Measurements from ENCODE around the gene KIAA0232.
"Not testable (repeated sequence)": the region's sequence is repeated elsewhere in the genome, so short reads cannot be mapped to it uniquely, and the experiment has no call there.

Gene KIAA0232

DNA sequence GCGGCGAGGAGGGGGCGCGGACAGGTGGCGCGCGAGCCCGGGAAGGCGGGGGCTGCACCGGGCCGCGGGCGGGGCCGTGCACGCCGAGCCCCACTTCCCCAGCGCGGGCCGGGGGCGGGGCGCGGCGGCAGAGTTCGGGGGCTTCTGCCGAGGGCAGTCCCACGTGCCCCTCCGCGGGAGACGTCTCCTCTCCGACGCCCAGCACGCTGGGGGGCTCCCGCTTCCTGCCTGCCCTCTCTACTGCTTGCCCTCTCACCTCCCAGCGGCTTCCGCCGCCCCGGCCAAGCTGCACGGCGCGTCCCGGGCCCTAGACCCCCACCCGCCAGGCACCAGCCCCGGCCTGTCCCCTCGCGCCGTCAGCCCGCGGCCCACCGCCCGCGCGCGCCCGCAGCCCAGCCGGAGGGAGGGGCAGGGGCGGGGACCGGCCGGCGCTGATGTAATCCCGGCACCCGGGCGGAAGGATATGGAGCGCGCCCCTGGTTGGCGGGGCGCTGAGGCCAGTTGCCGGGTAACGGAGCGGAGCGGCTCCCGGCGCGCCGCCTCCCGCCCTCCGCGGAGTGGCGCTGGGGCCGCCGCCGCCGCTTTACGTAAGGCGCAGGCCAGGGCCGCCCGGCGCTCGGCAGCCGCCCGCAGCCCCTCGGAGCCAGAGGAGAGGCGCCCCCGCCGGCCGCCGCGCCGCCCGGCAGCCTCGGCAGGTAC lies at the start of gene KIAA0232:
Gene KIAA0232 (plus strand): TSS at position 581 of the 699 bp plus-strand sequence. CDS start 41,727 bp downstream, outside the sequence.
- peak; percentile 97 for DNase-seq

GRCh38 chr4:6733358-6734164 lies 49.0 kb upstream of the KIAA0232 start:
- peak; percentile 28 for DNase-seq

GRCh38 chr4:6734165-6734786 lies 48.3 kb upstream of the KIAA0232 start:
- DNase-seq = no peak

DNA sequence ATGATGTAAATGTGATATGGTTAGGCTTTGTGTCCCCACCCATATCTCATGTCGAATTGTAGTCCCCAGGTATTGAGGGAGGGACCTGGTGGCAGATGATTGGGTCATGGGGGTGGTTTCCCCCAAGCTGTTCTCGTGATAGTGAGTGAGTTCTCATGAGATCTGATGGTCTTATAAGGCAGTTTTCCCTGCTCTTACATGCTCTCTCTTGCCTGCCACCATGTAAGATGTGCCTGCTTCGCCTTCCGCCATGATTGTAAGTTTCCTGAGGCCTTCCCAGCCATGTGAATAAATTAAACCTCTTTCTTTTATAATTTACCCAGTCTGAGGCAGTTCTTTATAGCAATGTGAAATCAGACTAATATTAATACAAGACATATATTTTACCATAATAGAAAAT lies 42.6 kb upstream of the KIAA0232 start:
- DNase-seq = no peak

DNA sequence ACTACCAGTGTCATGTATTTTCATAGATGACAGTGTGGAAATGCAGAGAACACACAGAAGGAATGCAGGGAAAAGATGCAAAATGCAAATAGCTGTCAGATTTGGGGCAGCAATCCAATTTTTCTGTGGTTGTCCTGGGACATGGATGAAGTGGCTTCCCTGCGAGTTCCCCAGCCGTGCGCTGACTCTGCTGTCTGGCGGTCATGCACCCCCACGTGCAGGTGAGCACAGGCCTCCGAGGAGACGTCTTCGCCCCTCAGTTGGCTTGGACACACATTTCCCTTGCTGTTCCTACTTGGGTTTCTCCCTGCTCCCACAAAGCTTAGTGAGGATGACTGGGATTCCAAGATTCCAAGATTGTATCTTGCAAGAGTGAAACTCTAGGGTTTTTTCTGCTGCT lies 42.2 kb upstream of the KIAA0232 start:
- DNase-seq = peak; percentile 43

- no peak for DNase-seq
These were observed 40.0 kb upstream of the KIAA0232 start for GRCh38 chr4:6742507-6742906.

DNA sequence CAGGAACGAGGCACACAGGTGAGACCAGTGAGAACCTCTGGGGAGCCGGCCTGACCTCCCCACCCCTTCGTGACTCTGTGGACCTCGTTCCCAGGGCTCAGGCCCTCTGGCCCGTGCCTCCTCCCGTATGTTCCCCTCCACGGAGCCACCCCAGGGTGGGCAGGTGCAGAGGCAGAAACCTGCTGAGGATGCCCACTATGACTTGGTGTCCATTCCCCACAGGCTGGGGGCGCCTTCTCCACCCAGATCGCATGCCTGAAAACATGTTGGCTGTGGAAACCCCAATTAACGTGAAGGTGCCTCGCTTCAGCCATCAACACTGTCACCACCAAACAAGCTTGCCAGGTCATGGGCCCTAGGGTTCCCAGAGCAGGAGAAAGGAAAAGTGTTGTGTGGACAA lies 39.5 kb upstream of the KIAA0232 start:
- no peak for DNase-seq

DNA sequence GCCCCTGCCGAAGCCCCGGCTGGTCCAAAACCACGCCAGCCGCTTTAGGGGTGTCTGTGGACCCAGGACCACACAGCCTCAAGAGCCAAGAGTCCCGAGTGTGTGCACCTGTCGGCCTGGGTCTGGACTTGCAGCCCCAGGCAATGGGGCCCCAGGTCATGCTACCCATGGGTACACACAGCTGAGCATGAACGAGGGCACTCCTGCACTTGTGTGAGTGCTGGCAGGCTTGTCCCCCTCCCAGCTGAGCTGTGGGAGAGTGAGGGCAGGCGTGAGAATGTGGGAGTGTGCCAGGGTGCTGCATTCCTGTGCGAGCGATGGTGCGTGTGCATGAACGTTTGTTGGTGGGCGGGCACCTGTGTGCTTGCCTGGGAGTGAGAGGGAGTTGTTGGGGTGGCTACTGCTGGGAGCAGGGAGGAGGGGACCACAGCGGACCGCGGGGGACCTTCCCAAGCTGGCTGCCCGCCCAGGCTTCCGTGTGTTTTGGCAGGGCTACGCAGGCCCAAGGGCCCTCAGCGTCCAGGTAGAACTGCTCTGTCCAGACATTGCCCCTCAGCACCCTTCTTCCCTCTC lies 35.7 kb upstream of the KIAA0232 start:
- no peak for DNase-seq

DNA sequence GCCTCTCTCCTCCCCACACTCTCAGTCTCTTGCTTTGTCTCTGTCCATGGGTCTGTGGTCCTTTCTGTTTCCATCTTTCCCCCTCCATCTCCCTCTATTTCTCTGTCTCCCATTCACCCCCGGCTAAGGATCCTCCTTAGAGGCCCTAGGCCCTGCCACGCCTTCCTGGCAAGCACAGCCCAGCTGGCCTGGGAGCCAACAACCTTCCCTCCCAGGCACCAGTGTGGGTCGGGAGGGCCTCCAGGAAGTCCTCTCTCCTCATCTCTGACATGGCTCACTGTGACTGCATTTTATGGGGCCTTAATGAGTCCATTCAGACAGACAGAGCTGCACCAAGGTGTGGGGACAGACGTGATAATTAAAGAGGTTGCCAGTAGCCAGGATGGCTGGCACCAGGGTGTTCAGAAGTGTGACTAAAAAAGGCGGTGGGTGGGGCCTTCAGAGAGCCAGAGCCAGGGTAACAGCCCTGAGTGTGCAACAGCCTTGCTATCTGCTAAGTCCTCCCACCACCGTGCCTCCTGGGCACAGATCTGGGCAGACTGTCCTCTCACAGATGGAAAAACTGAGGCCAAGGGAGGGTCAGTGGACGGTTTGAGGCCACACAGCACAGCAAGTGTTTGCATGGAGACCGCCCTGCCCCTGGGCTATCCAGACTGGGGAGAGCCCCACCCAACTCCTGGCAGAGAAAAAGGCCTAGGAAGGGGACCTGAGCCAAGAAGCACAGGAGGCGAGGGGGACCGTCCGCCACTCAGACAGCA lies 35.1 kb upstream of the KIAA0232 start:
- no peak for DNase-seq

DNA sequence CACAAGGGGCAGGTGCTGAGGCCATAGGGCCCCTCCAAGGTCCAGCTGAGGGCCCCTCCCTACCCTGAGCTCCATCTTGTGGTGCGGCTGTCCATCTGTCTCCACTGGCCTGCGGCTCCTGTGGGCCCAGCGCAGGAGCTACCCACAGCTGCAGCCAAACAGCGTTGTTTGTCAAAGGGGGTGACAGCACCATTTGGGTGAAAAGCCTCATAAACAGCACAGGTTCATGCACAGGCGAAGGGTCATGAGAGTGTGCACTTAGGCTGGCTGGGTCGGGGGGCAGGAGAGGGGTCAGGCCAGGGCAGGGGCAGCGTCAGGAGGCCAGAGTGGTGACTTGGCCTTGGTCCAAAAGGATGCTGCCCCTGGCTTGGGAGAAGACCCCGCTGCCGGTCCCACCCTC lies 34.2 kb upstream of the KIAA0232 start:
- DNase-seq = no peak

DNA sequence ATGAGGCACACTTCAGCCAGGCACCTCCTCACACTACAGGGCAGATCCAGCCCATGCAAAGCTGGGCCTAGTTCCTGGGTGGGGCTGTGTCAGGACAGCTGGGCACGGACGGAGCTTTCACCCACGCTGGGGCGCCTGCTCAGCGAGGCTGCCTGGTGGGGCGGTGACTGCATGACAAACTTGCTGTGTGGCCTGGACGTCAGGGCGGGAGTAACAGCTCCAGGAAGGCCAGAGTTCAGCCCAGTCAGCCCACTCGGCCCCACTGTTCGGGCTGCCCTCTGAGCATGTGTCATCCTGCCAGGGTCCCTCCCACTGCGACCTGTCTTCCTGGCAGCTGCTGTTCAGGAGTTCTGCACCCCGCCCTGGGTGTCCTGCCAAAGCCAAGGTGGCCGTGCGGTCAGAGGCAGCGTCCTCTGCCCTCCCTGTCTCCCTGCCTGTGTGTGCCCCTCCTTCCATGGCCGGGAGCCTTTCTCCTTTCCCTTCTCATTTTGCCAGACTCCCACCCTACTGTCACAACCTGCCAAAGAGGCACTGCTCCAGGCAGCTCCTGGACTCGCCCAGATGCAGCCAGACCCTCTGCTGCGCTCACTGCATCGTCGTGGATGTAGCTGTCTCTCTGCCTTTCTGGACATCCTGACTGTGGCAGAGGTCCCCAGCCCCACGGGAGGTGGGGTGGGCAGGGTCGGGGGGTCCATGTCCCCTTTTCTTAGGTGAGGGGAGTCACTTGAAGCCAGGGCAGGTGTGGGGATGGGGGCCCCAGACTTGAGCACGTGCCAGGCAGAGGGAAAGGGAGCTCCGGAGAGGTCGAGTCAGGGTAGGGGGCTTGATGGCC lies 33.0 kb upstream of the KIAA0232 start:
- DNase-seq = no peak

DNA sequence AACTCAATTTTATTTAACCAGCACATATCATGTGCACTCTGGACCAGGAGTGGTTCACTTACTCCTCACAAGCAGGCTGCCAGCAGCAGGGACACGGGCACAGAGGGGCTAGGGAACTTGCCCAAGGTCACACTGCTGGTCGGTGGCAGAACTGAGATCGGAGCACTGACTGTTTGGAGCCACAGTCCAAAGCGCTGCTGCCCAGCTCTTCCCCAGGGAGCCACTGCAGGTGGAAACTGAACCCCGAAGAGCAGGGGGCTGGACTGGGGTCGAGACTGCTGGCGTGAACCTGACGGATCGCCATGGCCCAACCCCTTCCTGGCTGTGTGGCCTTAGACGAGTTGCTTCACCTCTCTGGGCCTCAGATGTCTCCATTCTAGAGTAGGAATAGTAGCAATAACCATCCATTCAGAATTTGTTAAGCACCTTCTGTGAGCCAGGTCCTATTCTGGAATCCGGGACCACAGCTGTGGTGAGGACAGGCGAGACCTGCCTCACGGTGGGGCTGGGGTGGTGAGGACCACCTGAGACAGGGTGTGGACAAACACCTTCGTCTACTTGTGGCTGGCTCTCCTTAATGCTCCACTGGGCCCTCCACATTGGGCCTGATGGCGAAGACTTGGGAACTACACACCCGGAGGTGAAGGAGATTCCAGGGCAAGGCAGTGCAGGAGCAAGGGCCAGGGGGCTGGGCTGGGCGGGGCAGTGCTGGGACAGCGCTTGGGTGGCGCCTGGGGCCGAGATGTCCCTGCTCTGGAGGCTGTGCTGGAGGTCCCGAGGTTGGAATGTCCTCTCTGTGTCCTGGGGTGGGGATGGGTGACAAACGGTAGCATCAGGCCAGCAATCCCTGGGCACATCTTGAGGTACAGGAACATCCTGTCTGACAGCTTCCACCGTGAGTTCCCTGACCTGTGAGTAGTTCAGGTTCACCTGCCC lies 32.0 kb upstream of the KIAA0232 start:
- no peak for DNase-seq

DNA sequence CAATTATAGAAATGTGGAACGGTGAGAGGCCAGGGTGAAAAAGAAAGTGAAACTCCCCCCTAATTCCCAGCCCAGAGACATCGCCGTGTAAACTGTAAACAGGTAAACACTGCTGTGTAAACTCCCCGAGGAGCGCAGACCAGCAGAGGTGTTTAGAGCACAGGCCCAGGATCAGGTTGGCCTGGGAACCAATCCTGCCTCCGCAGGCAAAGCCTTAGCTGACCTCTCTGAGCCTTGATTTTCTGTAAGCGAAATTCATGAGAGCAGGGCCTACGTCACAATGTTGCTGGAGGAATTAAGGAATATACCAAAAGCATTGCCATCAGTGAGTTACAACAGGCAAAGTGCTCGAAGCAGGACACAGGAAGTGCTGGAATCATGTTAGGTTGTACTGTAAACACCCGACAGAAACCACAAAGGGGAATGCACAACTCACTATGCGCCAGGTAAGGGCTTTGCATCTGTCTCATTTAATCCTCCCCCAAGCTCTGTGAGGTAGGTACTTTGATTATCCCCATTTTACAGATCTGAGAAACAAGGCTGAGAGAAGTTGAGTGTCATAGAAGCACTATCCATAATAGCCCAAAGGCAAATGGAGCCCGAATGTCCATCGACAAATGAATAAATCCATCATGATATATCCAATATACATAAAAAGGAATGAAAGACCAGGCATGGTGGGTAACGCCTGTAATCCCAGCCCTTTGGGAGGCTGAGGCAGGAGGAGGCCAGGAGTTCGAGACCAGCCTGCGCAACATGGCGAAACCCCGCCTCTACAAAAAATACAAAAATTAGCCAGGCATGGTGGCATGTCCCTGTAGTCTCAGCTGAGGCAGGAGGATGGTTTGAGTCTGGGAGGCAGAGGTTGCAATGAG lies 30.7 kb upstream of the KIAA0232 start:
- no peak for DNase-seq

DNA sequence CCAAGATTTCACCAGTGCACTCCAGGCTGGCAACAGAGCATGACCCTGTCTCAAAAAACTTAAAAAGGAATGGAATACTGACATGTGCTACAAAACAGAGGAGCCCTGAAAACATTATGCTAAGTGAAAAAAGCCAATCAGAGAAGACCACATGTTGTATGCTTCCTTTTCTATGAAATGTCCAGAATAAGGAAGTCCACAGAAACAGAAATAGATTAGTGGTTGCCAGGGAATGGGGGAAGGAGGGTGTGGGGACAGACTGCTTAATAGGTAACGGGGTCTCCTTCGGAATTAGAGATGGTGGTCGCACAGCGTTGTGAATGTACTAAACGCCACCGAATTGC lies 30.1 kb upstream of the KIAA0232 start:
- DNase-seq = no peak

DNA sequence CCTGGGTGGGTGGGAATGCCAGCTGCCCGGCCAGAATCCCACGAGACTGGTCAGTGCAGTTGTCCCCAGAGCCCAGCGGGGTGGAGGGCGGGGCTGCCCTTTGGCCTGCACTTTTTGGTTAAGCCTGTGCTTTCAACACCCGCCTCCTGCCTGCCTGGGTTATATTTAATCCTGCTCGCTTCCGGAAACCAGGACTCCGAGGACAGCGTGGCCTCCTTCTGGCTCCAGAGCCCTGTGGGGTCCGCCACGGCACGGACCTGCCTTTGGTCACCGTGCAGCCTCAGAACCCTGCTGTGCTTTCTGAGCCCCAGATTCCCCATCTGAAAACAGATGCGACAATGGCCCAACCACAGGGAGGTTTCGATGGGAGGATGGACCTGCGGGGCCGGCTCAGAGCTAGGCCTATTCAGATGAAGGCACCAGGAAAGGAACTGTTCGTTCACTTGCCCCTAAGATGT lies 29.4 kb upstream of the KIAA0232 start:
- DNase-seq = no peak

DNA sequence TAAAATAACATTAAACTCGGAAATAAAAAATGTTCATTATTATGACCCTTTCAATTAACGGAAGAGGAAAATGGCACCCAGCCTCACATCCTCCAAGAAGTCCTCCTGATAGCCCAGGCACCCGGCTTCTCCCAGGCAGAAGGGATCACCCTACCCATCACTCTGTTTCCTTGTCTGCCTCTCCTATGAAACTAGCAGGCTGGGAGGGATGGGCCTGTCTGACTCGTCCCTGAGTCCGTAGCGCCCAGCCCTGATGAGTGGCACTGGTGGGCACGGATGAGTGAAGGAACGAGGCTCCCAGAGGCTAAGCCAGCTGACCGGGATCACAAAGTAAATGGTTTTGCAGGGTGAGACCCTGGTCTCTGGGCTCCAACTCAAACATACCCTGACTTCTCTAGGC lies 28.6 kb upstream of the KIAA0232 start:
- DNase-seq = no peak

GRCh38 chr4:6754481-6755087 lies 27.9 kb upstream of the KIAA0232 start:
- DNase-seq = no peak

DNA sequence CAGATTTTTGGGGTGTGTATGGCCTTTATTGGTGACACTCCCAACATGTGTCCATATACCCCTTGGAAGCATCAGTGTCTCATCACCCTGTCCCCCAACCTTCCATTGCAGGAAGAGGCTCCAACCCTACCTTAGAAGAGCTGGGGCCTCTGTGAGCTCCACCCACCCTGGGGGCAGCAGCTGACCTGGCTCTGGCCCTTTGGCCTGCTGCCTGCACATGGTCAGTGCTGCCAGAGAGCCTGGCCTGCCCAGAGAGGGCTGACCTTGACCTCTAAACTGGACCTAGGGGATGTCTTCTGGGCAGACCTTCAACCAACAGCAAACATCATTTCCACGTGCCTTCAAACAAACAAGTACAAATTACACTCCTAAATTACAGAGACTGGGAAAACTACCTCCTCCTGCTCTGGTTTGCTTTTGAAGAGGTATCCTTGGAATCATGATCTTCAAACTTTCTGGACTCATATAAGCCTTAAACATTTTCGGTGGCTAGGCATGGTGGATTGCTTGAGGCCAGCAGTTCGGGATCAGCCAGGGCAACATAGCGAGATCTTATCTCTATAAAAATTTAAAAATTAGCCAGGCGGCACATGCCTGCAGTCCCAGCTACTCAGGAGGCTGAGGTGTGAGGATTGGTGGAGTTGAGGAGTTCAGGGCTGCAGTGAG lies 27.3 kb upstream of the KIAA0232 start:
- no peak for DNase-seq

- DNase-seq = not testable (repeated sequence)
These were observed 26.2 kb upstream of the KIAA0232 start for GRCh38 chr4:6756345-6756744.
